SU-DHL-6 (cell line): ENCODE data around the gene WDR36.

ENCODE experiments used
- EZH2phosphoT487 ChIP-seq: fragments of 200-600 bp; sonication (generic), shearing (Covaris generic); conservative IDR thresholded peaks from 2 replicates; pipeline ENCODE4 v1.6.1; 2018; ENCODE audit warnings: mild to moderate bottlenecking, antibody characterized with exemption, low read length, moderate library complexity, mixed read lengths
- TF ChIP-seq, protein P1 (sequence below): fragments of 200-600 bp; sonication (generic); IDR thresholded peaks from one replicate; pipeline ENCODE4 v1.5.1; 2017; ENCODE audit warnings: antibody characterized with exemption, mild to moderate bottlenecking, low read length, moderate library complexity; ENCODE audit not compliant: insufficient read depth, poor library complexity, severe bottlenecking

GRCh38 chr5:111133436-111133751 is 41.2 kb downstream of the WDR36 start:
- TF ChIP-seq, protein P1, sequence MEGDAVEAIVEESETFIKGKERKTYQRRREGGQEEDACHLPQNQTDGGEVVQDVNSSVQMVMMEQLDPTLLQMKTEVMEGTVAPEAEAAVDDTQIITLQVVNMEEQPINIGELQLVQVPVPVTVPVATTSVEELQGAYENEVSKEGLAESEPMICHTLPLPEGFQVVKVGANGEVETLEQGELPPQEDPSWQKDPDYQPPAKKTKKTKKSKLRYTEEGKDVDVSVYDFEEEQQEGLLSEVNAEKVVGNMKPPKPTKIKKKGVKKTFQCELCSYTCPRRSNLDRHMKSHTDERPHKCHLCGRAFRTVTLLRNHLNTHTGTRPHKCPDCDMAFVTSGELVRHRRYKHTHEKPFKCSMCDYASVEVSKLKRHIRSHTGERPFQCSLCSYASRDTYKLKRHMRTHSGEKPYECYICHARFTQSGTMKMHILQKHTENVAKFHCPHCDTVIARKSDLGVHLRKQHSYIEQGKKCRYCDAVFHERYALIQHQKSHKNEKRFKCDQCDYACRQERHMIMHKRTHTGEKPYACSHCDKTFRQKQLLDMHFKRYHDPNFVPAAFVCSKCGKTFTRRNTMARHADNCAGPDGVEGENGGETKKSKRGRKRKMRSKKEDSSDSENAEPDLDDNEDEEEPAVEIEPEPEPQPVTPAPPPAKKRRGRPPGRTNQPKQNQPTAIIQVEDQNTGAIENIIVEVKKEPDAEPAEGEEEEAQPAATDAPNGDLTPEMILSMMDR = no peak
- no peak for TF ChIP-seq EZH2phosphoT487
